ENCODE results near the gene PNMA6A.
"Not testable (repeated sequence)": the region's sequence is repeated elsewhere in the genome, so short reads cannot be mapped to it uniquely, and the experiment has no call there.

GRCh38 chrX:153106092-153106801 is 34.0 kb downstream of the PNMA6A start:
- not testable (repeated sequence) for TF ChIP-seq CTCF (conservative IDR thresholded peaks at IDR 0.05); ZFX (IDR thresholded peaks at IDR 0.05)

Measured in C4-2B (cell line).